Glutamatergic neuron (in vitro differentiated cells): ENCODE results near the gene FNDC3B. TPM values are rescaled to one million over a fixed set of nuclear protein-coding genes. Genes with fewer than 3 reads are reported as not detected.

Source experiments
- DNase-seq: peaks from one replicate; pipeline ENCODE4 v3.0.0; 2022
- H3K27ac Mint-ChIP-seq: one replicate; pipeline ENCODE4 v1.8.0; 2020; ENCODE audit warnings: mild to moderate bottlenecking, mixed read lengths, inconsistent platforms; ENCODE audit not compliant: unreplicated experiment
- H3K27me3 Mint-ChIP-seq: one replicate; pipeline ENCODE4 v1.8.0; 2020; ENCODE audit warnings: mild to moderate bottlenecking, moderate library complexity, mixed read lengths, inconsistent platforms; ENCODE audit not compliant: unreplicated experiment
- H3K36me3 Mint-ChIP-seq: one replicate; pipeline ENCODE4 v1.8.0; 2020; ENCODE audit warnings: mild to moderate bottlenecking, mixed read lengths, inconsistent platforms; ENCODE audit not compliant: unreplicated experiment
- H3K4me1 Mint-ChIP-seq: one replicate; pipeline ENCODE4 v1.8.0; 2020; ENCODE audit warnings: mild to moderate bottlenecking, low read depth, mixed read lengths, inconsistent platforms; ENCODE audit not compliant: unreplicated experiment
- H3K4me3 Mint-ChIP-seq: one replicate; pipeline ENCODE4 v1.8.0; 2020; ENCODE audit warnings: mild to moderate bottlenecking, mixed read lengths, inconsistent platforms; ENCODE audit not compliant: unreplicated experiment
- H3K9me3 Mint-ChIP-seq: one replicate; pipeline ENCODE4 v1.8.0; 2020; ENCODE audit warnings: mild to moderate bottlenecking, moderate library complexity, mixed read lengths, inconsistent platforms; ENCODE audit not compliant: unreplicated experiment
- CTCF ChIP-seq: fragments of 200-600 bp; sonication (generic); IDR thresholded peaks from one replicate; pipeline ENCODE4 v1.5.0; 2021; ENCODE audit not compliant: partially characterized antibody, unreplicated experiment
- total RNA-seq: library from RNA; stranded (reverse); fragmentation: NEBNext Ultra II Directional; extraction: Animal tissue kit (Norgen Biotek cat#: 25700); gene quantifications from one replicate; pipeline ENCODE4 v1.2.1, GENCODE V29; 2021; ENCODE audit not compliant: unreplicated experiment

The FNDC3B gene
- total RNA-seq, 1 donor from 2014 or later, result 11.7 TPM

GRCh38 chr3:172383306-172383796 is 344.0 kb downstream of the FNDC3B start:
- no peak for TF ChIP-seq CTCF
- H3K27me3 Mint-ChIP-seq, result no peaks in the 10 kb centered on the region
- no peak for DNase-seq
- no peak overlapping the region for H3K4me3 Mint-ChIP-seq
- no peaks in the 10 kb centered on the region for H3K4me1 Mint-ChIP-seq
- peaks cover 12% of the 10 kb centered on the region for H3K36me3 Mint-ChIP-seq
- peaks cover 1% of the 10 kb centered on the region for H3K9me3 Mint-ChIP-seq
- H3K27ac Mint-ChIP-seq, result no peak overlapping the region

- no peak overlapping the region for H3K4me3 Mint-ChIP-seq
- H3K9me3 Mint-ChIP-seq, result peaks cover 1% of the 10 kb centered on the region
- H3K27ac Mint-ChIP-seq, result no peak overlapping the region
- no peak for DNase-seq
- no peaks in the 10 kb centered on the region for H3K4me1 Mint-ChIP-seq
- H3K36me3 Mint-ChIP-seq, result peaks cover 12% of the 10 kb centered on the region
- TF ChIP-seq CTCF, result no peak
- peaks cover 2% of the 10 kb centered on the region for H3K27me3 Mint-ChIP-seq
Observed at GRCh38 chr3:172384836-172385235, 345.5 kb downstream of the FNDC3B start.

- no peak for TF ChIP-seq CTCF
- Mint-ChIP-seq H3K27me3 (peaks cover 2% of the 10 kb centered on the region), H3K27ac (no peak overlapping the region), H3K4me3 (no peak overlapping the region), H3K9me3 (no peaks in the 10 kb centered on the region), H3K4me1 (no peaks in the 10 kb centered on the region), H3K36me3 (no peaks in the 10 kb centered on the region)
- no peak for DNase-seq
Observed at GRCh38 chr3:172387728-172388127, 348.4 kb downstream of the FNDC3B start.

- DNase-seq, result no peak
- no peak overlapping the region for H3K4me3 Mint-ChIP-seq
- no peak overlapping the region for H3K27ac Mint-ChIP-seq
Observed at GRCh38 chr3:172388412-172389078, 349.2 kb downstream of the FNDC3B start.

More at GRCh38 chr3:172388412-172389078, 349.2 kb downstream of the FNDC3B start:
- no peak for TF ChIP-seq CTCF
- Mint-ChIP-seq H3K4me1 (no peaks in the 10 kb centered on the region), H3K36me3 (no peaks in the 10 kb centered on the region), H3K27me3 (peaks cover 2% of the 10 kb centered on the region), H3K9me3 (no peaks in the 10 kb centered on the region)
